HG03354 (cell line): Measurements from ENCODE around the gene NPAS4.
A peak's percentile ranks its signal among the peaks of the same experiment; 100 is the strongest.
"Not testable (repeated sequence)": the region's sequence is repeated elsewhere in the genome, so short reads cannot be mapped to it uniquely, and the experiment has no call there.

Source experiments
- ATAC-seq: cut with Tn5 transposase; IDR thresholded peaks from one replicate; pipeline ENCODE4 v1.9.1; 2021; ENCODE audit warnings: mild to moderate bottlenecking; ENCODE audit not compliant: unreplicated experiment, poor library complexity, severe bottlenecking

The NPAS4 gene

GRCh38 chr11:66420671-66421476, at the start of gene NPAS4:
NPAS4 (plus strand) TSS chr11:66421035; CDS start chr11:66421180, 145 bp downstream.
- ATAC-seq = no peak

GRCh38 chr11:66371627-66372415, 49.0 kb upstream of the NPAS4 start, which contains the start of gene SLC29A2:
SLC29A2 (minus strand) TSS chr11:66371760; CDS start chr11:66371591, 169 bp downstream.
- peak; percentile 76 for ATAC-seq

GRCh38 chr11:66373265-66373664, 47.6 kb upstream of the NPAS4 start:
- ATAC-seq = no peak

GRCh38 chr11:66373690-66374287, 47.0 kb upstream of the NPAS4 start:
- not testable (repeated sequence) for ATAC-seq

- not testable (repeated sequence) for ATAC-seq
These were observed 40.6 kb upstream of the NPAS4 start for GRCh38 chr11:66380264-66380663.

- ATAC-seq = not testable (repeated sequence)
These were observed 36.5 kb upstream of the NPAS4 start for GRCh38 chr11:66384316-66384715.

GRCh38 chr11:66386171-66387069, 34.4 kb upstream of the NPAS4 start:
- ATAC-seq = no peak

- no peak for ATAC-seq
These were observed 32.0 kb upstream of the NPAS4 start for GRCh38 chr11:66388780-66389386.

- no peak for ATAC-seq
These were observed 29.5 kb upstream of the NPAS4 start for GRCh38 chr11:66391322-66391721.

GRCh38 chr11:66393954-66394353, 26.9 kb upstream of the NPAS4 start:
- no peak for ATAC-seq

GRCh38 chr11:66407651-66408050, 13.2 kb upstream of the NPAS4 start:
- no peak for ATAC-seq

GRCh38 chr11:66408488-66409214, 12.2 kb upstream of the NPAS4 start:
- no peak for ATAC-seq

GRCh38 chr11:66409226-66409625, 11.6 kb upstream of the NPAS4 start:
- ATAC-seq = no peak

- ATAC-seq = no peak
These were observed 10.6 kb upstream of the NPAS4 start for GRCh38 chr11:66410191-66410590.

- ATAC-seq = no peak
These were observed 9.5 kb upstream of the NPAS4 start for GRCh38 chr11:66411323-66411722.

- no peak for ATAC-seq
These were observed 8.7 kb upstream of the NPAS4 start for GRCh38 chr11:66412110-66412509.

- no peak for ATAC-seq
These were observed 7.7 kb upstream of the NPAS4 start for GRCh38 chr11:66413167-66413566.

- no peak for ATAC-seq
These were observed 6.5 kb upstream of the NPAS4 start for GRCh38 chr11:66414120-66414934.
